Right cardiac atrium (tissue), 5 donors: ENCODE measurements around the gene KCNIP4. TPM values are rescaled to one million over a fixed set of nuclear protein-coding genes. Genes with fewer than 3 reads are reported as not detected.

ENCODE experiments used
- ATAC-seq, 2 donors: fragments of 200-7000 bp; cut with Tn5 transposase; one replicate each; pipeline versions ENCODE4 v1.8.0 to v1.9.1; 2020; ENCODE audit warnings: moderate library complexity in 2 of 2, mild to moderate bottlenecking in 1 of 2
- DNase-seq, 3 donors: peaks; one replicate each; pipeline ENCODE4 v3.0.0-alpha.2; 2020
- H3K27ac ChIP-seq: one replicate; pipeline ENCODE4 v1.5.1; 2013; ENCODE audit warnings: mild to moderate bottlenecking, low read length, control low read depth, moderate library complexity
- H3K27me3 ChIP-seq: one replicate; pipeline ENCODE4 v1.6.1; 2013; ENCODE audit not compliant: control insufficient read depth, insufficient read depth
- H3K4me1 ChIP-seq: one replicate; pipeline ENCODE4 v1.6.1; 2013; ENCODE audit warnings: low read length; ENCODE audit not compliant: control insufficient read depth, insufficient read depth
- H3K4me3 ChIP-seq: one replicate; pipeline ENCODE4 v1.5.1; 2013; ENCODE audit warnings: low read length, control low read depth
- H3K9me3 ChIP-seq: one replicate; pipeline ENCODE4 v1.6.1; 2013; ENCODE audit warnings: low read length; ENCODE audit not compliant: control insufficient read depth
- WGBS: extraction: QIAGEN DNeasy Blood & Tissue Kit; methylation state at CpG from one replicate; pipeline ENCODE4 v1.1.7; 2013; 5-methylcytosine and 5-hydroxymethylcytosine counted together
- intact Hi-C, 4 donors: fragments of 100-400 bp; cut with DNase I; formaldehyde crosslinking; loops; one replicate each; pipeline versions ENCODE4 v1.11.0 to v1.14.0; 2022 to 2023
- polyA plus RNA-seq: library from polyadenylated mRNA; stranded (reverse); fragments of 200-250 nt; gene quantifications from one replicate; pipeline ENCODE4 v1.2.3, GENCODE V29; 2013
- total RNA-seq, 4 donors: library from RNA; stranded (reverse); fragmentation: NEBNext Ultra II Directional; extraction: Animal tissue kit (Norgen Biotek cat#: 25700); gene quantifications; one replicate each; pipeline ENCODE4 v1.2.1, GENCODE V29; 2021
- donor health status: healthy with polysubstance abuse.
- donor health status: DM: no; HTN: yes; CAD: no.
- donor health status: DM: no; HTN: no; CAD: no.
- donor health status: DM: no; HTN: yes; CAD: no; lungs with severe emphysema.
- donor health status: DM: yes; HTN: yes; CAD: no.

KCNIP4 gene
- total and polyA plus RNA-seq, 5 donors = 0.05 to 0.86 (median 0.23) TPM; not detected in 2

DNA sequence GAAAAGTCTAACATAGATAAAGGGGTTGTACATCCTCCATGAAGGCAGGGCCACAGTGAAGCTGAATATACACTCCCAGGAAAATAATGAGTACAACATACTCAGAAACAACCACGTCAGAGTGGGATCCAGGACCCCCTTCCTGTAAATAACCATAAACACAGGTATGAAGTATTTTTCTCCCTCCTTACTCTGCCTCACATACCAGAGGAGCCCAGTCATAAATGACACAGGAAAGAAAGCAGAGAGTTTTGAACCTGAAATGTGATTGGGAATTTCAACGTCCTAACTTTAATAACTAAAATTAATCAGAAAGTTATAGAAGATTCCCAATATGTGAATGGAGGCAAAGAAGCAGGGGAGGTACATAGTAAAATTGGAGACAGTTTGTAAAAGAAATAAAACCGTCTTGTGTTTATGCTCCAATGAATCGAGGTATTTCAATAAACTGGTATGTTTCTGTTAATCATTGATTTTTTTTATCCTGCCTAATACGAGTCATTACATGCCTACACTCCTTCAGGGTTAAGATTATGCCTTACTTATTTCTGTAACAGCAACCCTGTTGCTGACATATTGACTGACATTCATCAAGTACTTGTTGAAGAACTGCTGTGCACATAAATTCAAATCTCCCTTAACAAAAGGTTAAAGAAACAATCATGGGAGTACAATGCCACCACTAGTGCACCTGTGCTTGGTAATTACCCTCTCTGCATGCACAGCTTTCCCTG, 431.3 kb downstream of the KCNIP4 start:
- Histone ChIP-seq H3K4me1 (no peaks in the 10 kb centered on the region), H3K27me3 (no peaks in the 10 kb centered on the region), H3K27ac (no peak overlapping the region), H3K9me3 (no peaks in the 10 kb centered on the region), H3K4me3 (no peak overlapping the region)
- DNase-seq (no peak), ATAC-seq (no peak)
- intact Hi-C loops = loop anchor here in 1 of 4 donors (10.0 kb wide), 1 partner anchor 248 kb away; no protein-coding TSS in a partner anchor
- 72% methylated on average over 5 of the region's 5 CpGs for WGBS

DNA sequence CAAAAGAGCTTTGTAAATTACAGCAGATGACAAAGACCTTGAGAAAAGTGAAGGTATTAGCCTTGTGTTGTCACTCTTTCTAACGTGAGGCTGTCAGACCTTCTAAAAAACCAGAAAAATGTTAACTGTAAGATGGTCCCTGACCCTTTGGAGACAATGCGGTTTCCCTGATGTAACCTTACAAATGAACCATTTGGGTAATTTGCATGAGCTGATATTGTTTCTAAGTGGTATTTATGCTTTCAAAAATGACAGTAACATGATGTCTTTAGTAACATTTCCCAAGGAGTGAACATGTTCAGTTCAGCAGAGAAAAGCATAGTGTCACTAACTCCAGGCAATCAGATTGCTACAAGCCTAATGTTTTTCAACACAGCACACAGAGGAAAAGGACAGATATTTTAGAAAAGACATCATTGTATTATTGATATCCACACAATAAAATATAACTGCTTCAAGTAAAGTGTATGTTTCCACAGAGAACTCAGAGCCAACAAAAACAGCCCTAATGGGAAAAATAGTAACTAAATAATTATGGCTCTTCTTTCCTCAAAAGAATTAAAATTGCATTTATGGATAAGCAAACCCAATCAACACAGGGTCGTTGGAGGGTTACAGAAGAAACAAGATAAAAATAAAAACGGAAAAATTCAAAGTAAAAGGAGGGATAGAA, 434.4 kb downstream of the KCNIP4 start:
- intact Hi-C loops = loop anchor here in 3 of 4 donors (5.0 to 10.0 kb wide), 3 partner anchors 248 to 253 kb away; no protein-coding TSS in a partner anchor
- Histone ChIP-seq H3K4me3 (no peak overlapping the region), H3K27ac (no peak overlapping the region), H3K27me3 (no peaks in the 10 kb centered on the region), H3K4me1 (no peaks in the 10 kb centered on the region), H3K9me3 (no peaks in the 10 kb centered on the region)
- no peak for ATAC-seq
- WGBS = 42% methylated on average over 4 of the region's 4 CpGs
- DNase-seq = no peak

DNA sequence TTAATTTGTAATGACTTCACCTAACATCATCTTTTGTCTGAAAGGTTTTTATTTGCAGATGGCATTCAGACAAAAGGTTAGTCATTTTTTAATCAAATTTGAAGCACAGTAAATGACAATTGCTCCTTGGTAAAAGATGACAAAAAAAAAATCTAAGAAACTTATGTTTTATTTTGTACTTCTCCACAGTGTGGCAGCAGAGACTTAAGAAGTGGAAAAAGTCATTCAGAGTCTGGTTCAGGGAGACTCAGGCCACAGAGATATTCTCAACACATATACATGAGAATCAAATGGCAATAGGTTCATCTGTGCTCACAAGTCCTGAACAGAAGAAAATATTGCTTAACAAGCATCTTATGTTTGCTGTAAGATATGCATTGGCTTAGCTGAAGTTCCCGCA, 436.2 kb downstream of the KCNIP4 start:
- DNase-seq = no peak
- WGBS = 83% methylated on average over 1 of the region's 1 CpG
- Histone ChIP-seq H3K4me1 (no peaks in the 10 kb centered on the region), H3K27ac (no peak overlapping the region), H3K27me3 (no peaks in the 10 kb centered on the region), H3K4me3 (no peak overlapping the region), H3K9me3 (no peaks in the 10 kb centered on the region)
- intact Hi-C loops = loop anchor here in 3 of 4 donors (5.0 to 10.0 kb wide), 3 partner anchors 250 to 255 kb away; no protein-coding TSS in a partner anchor
- ATAC-seq = peak in 1 of 2 donors; percentile 57

DNA sequence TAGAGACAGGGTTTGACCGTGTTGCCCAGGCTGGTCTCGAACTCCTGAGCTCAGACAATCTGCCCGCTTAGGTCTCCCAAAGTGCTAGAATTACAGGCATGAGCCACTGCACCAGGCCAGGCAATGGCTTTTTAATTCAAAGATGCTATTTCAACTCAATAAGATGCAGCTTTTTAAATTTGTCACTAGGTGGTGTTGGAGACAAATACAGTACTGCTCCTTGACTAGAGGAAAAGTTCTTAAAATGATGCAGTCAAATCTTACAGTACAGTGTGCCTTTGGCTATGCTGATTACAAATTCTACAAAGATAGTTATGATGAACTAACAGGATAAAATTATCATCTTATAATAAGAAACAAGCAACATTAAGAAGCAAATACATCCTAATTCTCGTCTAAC, 441.1 kb downstream of the KCNIP4 start:
- no peak for ATAC-seq
- intact Hi-C loops = loop anchor here in 1 of 4 donors (10.0 kb wide), 1 partner anchor 257 kb away; no protein-coding TSS in a partner anchor
- H3K27ac ChIP-seq = no peak overlapping the region
- 80% methylated on average over 4 of the region's 4 CpGs for WGBS
- no peaks in the 10 kb centered on the region for H3K9me3 ChIP-seq
- no peaks in the 10 kb centered on the region for H3K27me3 ChIP-seq
- no peak for DNase-seq
- no peak overlapping the region for H3K4me3 ChIP-seq
- H3K4me1 ChIP-seq = no peaks in the 10 kb centered on the region

DNA sequence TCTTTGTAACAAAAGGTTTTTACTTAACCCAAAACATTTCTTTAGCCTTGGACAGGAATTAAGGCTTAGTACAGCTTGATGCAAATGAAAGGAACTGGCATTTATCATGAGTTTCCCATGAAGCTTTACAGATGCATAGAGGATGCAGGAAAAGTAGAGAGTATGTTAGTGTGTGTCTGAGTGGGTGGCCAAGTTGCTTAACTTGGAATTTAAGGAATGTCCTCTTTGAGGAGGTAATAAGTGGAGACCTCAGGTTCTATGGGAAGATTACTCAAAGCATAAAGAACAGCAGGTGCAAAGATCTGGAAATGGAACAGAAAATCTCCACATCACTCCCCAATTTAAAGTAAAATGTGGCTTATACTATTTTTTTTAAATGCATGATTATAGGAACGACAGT, 457.9 kb downstream of the KCNIP4 start:
- no peak overlapping the region for H3K4me3 ChIP-seq
- no peak for ATAC-seq
- H3K9me3 ChIP-seq = no peaks in the 10 kb centered on the region

DNA sequence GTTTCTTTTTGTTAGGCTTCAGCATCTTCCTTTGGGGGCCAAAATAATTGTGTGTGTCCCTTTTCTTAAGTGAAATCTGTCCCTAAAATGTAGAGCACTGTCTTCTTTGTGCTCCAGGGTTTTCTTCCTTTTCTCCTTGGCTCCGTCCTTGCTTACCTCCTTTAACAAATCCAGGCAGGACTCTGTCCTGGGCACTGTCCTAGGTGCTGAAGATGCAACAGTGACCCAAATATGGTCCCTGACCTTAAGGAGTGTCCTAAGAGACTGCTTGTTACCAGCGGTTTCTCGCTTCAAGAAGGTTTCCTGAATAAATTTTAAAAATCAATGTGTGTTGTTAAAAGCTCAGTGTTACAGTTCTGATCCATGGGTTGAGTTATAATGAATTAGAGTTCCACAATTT, 471.8 kb downstream of the KCNIP4 start:
- intact Hi-C loops = no loop called here

More for the DNA sequence above, 457.9 kb downstream of the KCNIP4 start:
- Histone ChIP-seq H3K27me3 (no peaks in the 10 kb centered on the region), H3K4me1 (no peaks in the 10 kb centered on the region), H3K27ac (no peak overlapping the region)
- 68% methylated on average over 1 of the region's 1 CpG for WGBS
- intact Hi-C loops = no loop called here
- no peak for DNase-seq

DNA sequence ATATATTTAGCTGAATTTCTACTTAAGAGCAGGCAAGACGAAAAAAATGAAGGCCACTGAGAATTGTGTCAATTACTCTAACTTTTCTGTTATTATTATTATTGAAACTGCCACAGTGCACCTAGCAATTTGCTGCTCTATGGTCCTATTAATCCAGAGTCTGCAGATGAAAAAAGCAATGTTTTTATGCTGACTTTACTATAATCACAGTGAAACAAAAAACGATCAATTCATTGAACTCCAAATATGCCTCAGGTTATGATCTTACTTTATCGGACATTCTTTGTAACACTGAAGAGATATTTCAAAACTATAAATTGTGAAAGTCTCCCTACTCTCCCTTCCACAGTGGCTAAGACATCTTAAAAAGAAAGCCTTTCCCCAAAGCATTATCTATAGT, 474.4 kb downstream of the KCNIP4 start:
- intact Hi-C loops = no loop called here
- H3K4me3 ChIP-seq = no peak overlapping the region
- H3K4me1 ChIP-seq = no peaks in the 10 kb centered on the region
- no peak for ATAC-seq
- no peaks in the 10 kb centered on the region for H3K9me3 ChIP-seq
- whole genome bisulfite sequencing = 56% methylated on average over 3 of the region's 3 CpGs
- no peak overlapping the region for H3K27ac ChIP-seq
- no peaks in the 10 kb centered on the region for H3K27me3 ChIP-seq
- no peak for DNase-seq

More for the DNA sequence above, 471.8 kb downstream of the KCNIP4 start:
- no peak overlapping the region for H3K4me3 ChIP-seq
- ATAC-seq (no peak), DNase-seq (no peak)
- no peak overlapping the region for H3K27ac ChIP-seq
- H3K9me3 ChIP-seq = no peaks in the 10 kb centered on the region
- WGBS = 23% methylated on average over 3 of the region's 3 CpGs
- no peaks in the 10 kb centered on the region for H3K27me3 ChIP-seq
- no peaks in the 10 kb centered on the region for H3K4me1 ChIP-seq

DNA sequence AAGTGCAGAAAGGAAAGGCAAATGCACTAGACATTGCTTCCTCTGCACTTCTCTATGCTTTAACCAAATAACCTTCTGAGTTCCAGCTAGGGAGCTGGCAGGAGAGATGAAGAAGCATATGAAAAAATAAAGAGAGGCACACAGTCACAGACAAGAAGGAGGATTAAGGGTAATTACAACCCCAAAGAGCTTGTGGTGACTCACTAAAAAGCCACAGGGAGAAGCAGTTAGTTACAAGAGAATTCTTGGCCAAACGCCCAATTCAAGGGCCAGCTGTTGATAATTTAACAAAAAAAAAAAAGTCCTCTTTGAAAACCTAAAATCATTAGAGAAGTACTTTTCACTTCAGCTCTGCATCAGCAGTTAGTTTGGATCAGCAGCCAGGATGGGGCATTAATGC, 478.0 kb downstream of the KCNIP4 start:
- intact Hi-C loops = no loop called here
- no peaks in the 10 kb centered on the region for H3K9me3 ChIP-seq
- 24% methylated on average over 1 of the region's 1 CpG for WGBS
- ATAC-seq = no peak
- H3K4me3 ChIP-seq = no peak overlapping the region
- no peaks in the 10 kb centered on the region for H3K27me3 ChIP-seq
- no peak overlapping the region for H3K27ac ChIP-seq
- DNase-seq = no peak
- H3K4me1 ChIP-seq = no peaks in the 10 kb centered on the region

DNA sequence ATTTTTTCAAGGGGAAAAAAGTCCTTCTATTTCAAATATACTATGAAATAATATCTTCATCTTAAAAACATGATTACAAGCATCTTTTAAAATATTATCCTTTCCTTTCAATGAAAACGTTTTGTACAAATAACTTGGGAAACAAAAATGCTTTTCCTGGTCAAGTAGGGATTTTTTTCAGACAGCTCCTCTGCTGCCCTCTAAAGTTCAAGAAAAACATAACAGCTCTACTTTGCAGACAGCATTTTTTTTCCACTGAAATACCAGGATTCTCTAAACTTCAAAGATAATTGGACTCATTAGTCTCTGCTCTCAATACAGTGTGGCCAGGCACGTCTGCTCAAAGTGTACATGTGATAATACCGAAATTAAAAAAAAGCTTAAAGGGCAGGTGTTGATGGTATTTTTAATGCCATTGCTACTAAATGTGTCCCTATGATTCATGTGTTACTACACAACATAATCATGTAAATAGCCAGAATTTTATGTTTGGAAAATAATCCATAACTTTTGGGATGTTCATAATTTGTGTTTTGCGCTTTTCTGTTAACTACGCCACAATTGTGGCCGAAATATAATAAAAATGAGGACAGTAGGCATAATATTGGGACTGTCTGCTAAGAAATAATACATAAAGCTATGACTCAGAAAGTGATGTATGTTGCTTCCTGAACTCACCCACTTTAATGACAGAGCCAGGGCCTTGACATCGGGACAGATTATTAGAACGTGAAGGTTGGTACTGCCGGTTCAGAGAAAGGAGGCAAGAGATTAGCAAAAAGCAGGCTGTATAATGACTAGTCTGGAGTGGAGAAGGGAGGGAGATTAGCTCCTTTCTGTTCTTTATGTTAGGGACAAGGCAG, 478.9 kb downstream of the KCNIP4 start:
- Histone ChIP-seq H3K4me3 (no peak overlapping the region), H3K4me1 (no peaks in the 10 kb centered on the region), H3K27me3 (no peaks in the 10 kb centered on the region), H3K27ac (no peak overlapping the region), H3K9me3 (no peaks in the 10 kb centered on the region)
- DNase-seq (no peak), ATAC-seq (no peak)
- intact Hi-C loops = no loop called here
- 38% methylated on average over 9 of the region's 9 CpGs for WGBS

DNA sequence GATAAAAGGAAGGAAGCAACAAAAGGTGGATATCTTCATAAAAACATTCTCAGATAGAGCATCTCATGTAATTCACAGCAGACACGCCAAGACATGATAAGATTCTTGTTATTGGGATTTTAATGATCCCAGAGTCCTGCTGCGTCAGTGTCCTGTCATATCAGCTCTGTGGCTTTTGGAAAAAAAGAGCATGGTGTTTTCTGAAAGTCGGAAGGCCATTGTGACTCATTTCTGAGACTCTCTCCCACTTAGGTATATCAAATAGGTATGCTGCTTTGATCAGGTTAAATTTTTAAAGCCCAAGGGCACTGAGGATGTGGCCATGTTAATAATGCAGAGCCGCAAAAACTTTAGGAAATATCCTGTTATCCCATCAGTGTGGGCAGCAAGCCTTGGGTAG, 481.0 kb downstream of the KCNIP4 start:
- ATAC-seq (no peak), DNase-seq (no peak)
- Histone ChIP-seq H3K4me3 (no peak overlapping the region), H3K9me3 (no peaks in the 10 kb centered on the region), H3K27ac (no peak overlapping the region), H3K4me1 (no peaks in the 10 kb centered on the region), H3K27me3 (no peaks in the 10 kb centered on the region)
- intact Hi-C loops = no loop called here
- 62% methylated on average over 4 of the region's 4 CpGs for WGBS
